ENCODE results near the gene PCID2.

- TF ChIP-seq EP300 (IDR thresholded peaks at IDR 0.05; ENCODE audit: borderline replicate concordance in 1 of 2, low read depth in 1 of 2, low read length in 1 of 2) (no peak), CTCF (IDR thresholded peaks at IDR 0.05) (no peak)
These were observed 69.5 kb downstream of the PCID2 start for GRCh38 chr13:113138792-113139551.

Data from SK-N-SH (cell line).